HK-2 (cell line): Measurements from ENCODE around the gene GRB10.

Experiments
- DNase-seq: peaks from one replicate; pipeline ENCODE4 v3.0.0-alpha.2; 2018; ENCODE audit not compliant: unreplicated experiment

GRB10 gene

DNA sequence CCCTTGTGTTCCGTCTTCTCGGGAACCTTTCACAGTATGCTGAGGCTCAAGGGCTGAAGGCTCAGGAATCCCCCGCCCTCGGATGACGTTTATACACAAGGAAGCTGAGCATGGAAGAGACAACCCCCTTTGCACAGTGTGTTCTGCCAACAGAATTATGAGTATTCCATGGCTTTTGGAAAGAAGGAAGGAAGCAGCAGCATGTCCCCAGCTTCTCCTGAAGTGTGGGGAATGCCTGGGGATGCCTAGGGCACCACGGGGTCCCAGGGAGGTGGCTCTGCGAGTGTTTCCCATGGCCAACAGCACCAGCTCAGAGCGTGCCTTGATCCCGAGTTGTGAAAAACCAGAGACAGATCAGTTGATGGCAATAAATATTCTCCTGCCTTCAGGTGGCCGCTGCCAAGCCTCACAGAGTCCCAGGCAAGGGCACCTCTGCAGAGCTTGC, 128.7 kb downstream of the GRB10 start:
- DNase-seq = no peak

DNA sequence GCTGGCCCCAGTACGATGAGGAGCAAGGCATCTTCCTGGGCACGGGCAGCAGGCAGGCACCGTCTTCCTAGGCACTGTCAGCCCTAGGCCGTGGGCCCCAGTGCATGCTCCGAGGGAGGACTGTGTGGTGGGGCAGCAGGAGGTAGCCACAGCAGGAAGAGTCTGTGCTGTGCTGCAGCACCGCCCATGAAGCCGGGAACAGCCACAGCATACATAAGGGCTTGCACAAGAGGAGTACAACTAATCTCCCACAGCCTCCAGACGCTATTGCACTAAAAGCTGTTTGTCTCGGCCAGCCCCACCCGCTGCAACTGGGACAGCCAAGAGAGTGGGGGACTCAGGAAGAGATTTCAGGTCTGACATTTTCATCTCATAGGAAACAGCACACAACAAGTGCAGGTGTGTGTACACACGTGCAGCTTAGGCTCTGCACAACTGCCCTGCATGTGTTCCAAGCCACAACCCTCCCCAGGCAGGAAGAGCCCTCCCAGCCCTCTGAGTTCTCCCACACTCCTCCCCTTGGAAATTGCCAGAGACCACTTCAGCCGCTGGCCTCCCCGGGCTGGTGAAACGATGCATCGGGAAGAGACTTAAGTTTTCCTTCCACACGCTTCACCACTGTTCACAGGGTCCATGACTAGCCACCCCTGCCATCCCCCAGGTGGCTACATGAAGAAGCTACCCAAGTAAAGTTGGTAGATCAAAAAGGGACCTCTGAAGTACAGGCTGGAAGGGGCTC, 129.4 kb downstream of the GRB10 start:
- DNase-seq = no peak

DNA sequence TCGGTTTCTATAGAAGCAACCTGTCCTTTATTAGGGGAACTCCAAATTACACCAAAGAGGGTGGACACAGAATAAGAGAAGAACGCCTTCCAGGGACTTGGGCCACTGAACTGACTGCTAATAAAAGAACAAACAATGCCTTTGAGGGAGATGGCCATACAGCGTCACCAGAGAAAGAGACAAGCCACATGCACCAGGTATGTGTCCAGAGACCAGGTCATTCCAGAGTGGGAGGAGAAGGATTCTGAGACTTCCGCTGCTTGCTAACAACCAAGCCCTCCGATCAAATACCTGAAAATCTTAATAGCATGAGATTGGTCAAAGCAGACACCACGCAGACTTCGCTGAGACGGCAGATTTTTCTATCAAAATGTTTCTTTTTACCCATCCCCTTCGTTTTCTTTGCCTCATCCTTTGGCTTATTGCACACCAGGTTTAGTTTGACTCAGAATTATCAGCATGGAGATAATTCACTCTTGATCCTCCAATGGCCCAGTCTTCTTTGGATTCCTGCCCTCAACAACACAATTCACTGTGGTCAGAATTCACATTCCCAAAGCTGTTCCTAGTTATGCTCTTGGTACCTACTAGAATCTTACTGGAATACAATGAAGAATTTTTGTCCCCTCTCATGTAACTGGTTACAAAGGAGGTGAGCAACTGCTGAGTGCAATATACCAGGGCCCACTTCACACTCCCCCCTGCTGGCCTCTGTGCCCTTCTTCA, 130.1 kb downstream of the GRB10 start:
- DNase-seq = no peak

DNA sequence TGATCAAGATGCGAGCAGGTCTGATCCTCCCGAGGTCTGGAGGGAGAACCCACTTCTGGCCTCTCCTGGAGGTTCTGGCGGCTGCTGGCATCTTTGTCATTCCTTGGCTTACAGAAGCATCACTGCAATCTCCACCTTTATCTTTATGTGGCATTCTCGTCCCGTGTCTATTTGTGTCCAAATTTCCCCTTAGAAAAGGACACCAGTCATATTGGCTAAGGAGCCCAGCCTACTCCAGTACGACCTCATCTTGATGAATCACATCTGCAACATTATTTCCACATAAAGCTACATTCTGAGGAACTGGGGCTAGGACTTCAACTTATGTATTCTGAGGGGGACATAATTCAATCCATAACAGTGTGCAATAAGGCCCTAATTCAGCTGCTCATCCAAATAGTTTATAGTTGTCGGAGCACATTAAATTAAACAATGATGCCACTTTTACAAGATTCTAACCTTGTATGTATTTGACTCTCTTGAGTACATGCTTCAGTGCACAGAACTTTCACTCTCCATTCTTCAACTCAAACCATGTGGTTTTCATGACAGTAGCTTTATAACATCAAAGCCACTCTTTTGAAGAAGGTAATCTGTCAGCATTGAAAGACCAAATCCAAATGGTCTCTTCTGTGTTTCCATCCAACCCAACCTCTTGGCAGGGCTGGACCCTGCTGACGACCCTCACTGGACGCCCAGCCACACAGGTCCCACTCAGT, 131.3 kb downstream of the GRB10 start:
- no peak for DNase-seq

DNA sequence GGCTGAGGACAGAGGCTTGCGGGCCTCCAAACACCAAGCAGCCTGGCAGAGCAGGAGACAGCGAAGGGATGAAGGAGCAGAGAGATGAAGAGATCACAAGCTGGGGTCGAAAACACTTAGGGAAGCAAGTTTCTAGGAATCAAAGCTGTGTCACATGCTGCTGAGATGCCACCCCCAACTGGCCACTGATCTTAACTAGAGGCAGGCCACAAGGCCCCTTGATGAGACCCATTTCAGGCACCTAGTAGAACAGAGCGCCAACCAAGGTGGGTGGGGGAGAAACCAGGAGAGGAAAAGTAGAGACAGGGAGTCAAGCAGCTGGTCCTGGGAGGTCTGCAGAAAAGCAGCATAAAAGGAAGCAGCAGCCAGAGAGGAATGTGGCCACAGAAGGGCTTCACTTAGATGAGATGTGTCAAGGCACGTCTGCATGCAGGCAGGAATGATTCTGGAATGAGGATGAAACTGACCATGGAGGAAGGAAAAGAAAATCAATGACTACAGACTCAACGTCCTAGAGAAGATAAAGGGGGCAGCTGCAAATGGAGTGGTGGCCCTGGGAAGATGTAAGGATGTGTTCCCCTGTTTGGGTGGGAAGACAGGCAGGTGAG, 132.5 kb downstream of the GRB10 start:
- DNase-seq = no peak

DNA sequence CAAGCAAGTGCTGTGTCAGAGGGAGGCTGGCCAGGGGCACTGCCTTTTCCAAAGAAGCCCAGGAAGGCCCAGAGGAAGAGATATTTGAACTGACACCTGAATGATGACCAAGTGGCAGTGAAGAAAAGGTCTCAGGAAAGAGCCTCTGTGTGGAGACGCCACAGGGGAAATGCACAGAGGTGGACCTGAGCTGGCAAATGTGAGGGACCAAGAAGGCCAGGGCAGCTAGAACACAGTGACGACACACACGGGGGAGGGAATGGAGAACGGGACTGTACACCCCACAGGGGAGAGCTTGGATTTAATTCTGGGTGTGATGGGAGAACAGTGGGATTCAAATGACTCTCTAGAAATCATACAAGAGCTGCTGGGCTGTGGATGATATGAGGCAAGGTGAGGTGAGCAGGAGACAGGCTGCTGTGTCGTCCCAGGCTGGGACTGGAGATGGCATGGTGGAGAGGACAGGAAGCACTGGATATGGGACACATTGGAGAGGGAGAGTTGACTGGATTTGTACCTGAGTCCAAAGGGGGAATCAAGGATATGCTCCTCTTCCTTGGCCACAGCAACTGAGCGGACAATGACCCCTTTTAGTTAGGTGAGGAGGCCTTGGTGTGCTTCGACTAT, 133.3 kb downstream of the GRB10 start:
- DNase-seq = no peak

DNA sequence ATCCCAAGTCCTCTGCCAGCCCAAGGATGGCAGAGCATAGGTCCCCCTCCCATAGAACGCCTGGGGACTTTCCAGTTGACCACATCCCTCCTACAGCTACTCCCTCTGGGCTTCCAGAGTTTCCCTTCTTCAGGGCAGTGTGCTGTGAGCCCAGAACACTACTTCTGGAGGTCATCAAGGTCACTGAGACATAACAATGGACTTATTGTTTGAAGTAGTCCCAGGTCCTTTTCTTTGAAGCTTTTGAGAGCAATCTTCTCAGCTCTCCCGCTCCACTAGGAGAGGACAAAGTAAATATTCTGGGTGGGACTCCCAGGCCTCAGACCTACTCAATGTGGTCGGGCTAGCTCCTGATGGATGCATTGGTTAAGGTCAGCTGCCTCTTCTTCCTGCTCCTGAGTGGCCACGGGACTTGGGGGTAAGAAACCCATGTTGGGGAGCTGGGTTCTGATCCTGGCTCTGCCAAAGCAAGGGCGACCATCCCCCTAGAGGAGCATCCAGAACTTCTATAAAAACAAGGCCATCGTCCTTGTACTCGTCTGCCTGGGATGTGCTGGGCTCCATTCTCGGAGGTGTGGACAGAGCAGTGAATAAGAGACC, 134.0 kb downstream of the GRB10 start:
- no peak for DNase-seq

DNA sequence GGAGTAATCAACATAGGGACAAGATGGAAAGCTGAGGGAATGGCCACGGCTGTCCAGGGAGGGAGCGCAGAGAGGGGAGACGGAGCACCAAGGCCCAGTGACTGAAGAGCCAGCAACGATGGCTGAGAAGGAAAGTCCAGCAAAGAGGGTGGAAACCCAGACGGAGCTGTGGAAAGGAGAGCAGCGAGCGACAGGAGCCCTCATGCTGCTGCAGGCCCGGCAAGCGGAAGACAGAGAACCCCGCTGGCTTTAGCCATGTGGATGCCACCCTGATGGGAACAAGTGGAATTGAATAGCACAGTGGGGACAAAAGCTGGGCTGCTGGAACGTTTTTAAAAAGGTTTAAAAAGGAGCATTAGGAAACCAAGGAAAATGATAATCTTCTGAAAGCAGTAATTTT, 134.6 kb downstream of the GRB10 start:
- DNase-seq = no peak

DNA sequence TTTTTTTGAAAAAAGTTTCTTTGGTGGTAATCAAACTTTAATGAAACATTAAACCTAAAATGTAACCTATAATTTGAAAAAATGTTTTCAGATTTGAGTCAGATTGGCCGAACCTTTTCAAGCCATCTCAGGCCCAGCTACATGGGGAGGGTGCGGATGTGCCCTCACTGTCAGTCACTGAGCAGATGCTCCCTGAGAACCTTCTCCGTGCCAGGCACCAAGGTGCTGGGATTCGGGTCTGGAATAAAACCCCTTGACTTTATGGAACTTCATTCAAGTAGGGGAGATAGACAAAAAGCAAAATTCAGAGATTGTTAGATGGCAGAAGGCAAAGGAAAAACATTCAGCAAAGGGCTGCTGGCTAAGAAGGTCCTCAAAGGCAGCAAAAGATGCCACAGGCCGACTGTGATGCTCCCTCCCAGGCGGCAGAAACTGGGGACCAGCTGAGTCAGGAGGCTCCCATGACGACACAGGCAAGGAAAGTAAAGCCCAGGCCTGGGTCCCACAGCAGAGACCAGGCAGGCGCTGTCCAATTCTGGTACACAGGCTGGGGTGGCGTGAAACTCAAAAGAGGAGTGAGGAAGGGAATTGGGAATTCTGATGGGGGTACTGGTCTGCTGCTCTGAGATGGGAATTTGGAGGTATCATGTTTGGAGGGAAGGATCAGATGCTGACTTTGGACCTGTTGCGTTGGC, 135.3 kb downstream of the GRB10 start:
- no peak for DNase-seq

DNA sequence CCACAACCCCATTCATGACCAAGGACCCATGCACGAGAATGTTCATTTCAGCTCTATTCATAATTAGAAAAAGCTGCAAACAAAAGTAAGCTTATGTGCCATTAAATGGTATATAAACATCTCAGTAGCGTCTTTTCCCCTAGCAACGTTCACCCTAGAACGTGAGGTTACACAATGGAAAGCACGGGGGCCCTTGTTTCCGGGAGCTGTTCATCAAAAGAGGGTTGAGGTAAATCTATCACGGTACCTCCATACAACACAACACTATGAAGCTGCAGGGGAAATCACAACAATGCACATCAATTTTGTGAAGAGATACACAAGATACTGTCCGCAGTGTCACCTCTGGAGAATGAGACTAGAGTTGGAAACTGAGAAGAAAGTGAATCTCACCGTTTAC, 136.6 kb downstream of the GRB10 start:
- DNase-seq = no peak

DNA sequence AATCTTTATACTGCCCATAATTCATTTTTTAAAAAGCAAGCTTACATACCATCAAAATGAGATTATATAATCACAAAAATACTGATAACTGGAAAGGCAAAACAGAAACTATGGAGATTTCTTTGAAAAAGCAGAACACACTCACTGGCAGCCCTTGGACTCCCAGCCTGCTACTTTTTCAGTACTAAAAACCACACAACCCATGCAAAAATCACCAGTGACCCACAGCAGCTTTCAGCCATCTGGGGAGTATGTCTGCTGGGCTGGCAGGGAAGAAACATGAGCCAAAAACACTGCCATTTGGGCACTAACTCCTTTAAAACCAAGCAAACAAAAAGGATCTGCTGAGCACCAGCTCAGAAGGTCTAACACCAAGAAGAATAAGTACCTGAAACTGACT, 137.5 kb downstream of the GRB10 start:
- DNase-seq = no peak

DNA sequence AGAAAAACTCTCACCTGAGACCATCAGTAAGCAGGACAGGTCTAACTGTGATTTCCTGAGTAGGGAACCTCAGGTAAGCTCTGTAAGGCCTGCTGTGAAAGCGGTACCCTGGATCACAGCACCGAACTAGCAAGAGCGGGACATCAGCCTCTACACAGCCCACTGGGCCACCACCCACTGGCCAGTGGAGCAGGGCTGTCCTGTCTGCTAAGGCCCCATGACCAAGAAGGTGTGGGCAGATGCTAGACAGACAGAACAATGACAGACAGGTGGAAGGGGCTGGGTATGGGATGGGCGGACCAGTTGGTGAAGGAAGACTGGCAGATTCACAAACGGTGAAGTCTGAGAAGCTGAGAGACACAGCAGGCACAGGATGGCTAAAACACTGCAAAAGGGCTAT, 138.1 kb downstream of the GRB10 start:
- DNase-seq = no peak

DNA sequence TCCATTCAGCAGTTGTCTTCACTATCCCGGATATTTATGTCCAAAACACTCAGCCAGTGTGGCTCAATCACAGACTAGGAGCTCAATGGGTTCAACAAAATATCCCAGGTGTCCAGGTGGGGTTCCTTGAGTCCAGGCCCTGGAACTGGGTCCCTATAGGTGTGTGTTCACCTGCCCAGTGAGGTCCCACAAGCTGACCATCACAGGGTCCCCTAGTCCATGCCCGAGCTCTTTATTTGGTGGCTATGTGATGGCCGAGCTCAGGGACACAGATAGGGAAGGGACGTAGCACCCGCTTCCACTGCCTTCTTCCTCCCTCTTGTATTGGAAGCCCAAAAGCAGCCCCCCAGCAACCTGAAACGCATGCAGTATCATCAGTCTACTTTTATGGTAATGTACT, 138.6 kb downstream of the GRB10 start:
- no peak for DNase-seq

DNA sequence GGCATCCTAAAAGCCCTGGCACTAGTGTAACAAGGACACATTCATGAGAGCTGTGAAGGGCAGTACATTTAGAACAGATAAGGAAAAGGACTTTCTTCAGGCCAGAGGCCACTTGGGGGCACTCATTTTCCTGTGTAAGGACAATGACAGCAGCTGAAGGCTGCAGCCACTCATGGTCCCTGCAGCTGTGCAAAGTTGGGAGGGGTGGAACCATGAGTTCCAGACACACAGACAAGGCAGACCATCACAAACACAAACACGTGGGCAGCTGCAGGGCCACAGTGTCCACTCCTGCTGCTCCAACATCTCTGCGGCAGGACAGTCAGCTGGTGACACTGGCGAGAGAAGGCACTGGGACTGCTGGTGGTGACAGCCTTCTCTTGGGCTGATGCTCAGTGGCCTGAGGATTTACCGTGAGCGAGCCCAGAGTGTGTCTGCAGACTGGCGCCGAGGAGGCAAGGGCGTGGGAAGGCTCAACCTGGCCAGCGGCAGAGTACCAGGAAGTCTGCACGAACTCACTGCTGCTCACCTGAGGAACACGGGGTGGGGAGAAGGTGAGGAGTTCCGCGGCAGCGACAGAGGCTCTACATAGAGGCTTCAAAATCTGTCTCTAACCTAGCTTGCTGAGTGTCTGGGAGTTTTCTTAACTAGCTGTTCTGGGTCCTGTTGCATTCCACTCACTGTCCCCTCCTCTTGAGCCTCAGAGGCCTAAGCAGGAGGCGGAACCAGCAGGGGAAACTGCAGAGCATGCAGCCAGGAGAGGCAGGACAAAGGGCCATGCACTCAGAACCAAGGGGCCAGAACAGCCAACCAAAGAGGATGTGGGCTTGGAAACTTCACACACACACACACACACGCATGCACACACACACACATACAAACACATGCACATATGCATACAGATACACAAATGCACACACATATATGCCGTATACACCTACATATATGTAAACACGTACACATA, 141.0 kb downstream of the GRB10 start:
- no peak for DNase-seq

DNA sequence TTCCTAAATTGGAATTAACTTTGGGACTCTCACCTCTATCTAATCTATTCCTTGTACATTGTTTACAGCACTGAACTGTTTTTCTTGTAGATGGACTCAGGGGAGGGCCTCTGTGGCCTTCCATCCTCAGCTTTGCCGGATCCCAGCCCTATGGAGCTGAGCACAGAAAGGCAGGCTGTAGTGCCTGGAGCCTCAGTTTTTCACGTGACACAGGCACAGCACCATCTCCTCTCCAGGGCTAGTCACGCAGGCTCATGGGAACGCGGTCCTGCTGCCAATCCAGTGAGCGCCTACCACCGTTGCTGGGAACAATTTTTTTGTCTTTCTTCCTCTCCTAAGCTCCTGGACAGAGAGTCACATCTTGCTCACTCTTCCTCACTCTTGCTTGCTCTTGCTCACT, 141.9 kb downstream of the GRB10 start:
- no peak for DNase-seq

DNA sequence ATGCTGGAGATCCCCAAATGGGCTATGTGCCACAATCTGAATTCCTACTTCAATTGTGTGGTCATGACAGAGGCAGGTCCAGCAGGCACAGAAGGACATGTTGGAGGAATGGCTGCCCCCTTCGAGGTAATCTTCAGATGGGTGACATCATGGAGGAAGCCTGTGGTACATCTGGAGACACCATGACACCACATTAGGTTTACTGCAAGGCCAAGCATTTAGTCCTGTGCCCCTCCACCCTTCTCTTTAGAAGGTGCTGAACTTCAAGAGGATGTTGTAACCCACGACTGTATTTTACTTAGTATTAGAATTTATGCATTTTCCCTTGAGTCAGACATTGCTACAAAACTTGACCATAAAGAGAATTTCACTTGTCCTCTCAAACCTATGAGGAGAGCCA, 142.4 kb downstream of the GRB10 start:
- DNase-seq = no peak

DNA sequence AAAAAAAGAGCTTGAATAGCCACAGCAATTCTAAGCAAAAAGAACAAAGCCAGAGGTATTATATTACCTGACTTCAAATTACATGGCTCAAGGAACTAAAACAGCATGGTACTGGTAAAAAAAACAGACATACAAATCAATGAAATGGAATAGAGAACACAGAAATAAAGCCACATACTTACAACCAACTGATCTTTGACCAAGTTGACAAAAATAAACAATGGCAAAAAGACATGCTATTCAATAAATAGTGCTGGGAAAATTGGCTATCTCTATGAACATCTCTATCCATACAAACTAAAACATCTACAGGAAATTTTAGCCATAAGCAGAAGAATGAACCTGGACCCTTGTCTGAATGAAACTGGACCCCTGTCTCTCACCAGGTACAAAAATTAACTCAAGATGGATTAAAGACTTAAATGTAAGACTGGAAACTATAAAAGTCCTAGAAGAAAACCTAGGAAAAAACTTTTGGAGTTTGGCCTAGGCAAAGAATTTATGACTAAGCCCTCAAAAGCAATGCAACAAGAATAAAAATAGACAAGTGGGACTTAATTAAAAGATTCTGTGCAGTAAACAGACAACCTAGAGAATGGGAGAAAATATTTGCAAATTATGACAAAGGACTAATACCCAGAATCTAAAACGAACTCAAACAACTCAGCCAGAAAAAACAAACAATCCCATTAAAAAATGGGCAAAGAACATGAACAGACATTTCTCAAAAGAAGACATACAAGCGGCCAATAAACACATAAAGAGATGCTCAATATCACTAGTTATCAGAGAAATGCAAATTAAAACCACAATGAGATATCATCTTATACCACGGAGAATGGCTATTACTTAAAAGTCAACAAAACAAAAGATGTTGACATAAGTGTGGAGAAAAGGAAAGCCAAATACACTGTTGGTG, 144.7 kb downstream of the GRB10 start:
- DNase-seq = no peak

DNA sequence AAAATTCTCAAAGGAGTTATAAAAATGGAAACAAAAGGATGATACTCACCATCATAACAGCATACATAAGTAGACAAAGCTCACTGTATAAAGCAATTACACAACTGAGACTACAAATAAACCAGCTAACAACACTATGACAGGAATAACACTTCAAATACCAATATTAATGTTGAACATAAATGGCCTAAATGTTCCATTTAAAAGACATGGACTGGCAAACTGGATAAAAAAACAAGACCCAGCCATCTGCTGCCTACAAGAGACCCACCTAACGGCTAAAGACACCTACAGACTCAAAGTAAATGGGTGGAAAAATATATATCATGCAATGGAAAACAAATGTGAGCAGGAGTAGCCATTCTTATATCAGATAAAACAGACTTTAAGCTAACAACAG, 148.3 kb downstream of the GRB10 start:
- DNase-seq = no peak

DNA sequence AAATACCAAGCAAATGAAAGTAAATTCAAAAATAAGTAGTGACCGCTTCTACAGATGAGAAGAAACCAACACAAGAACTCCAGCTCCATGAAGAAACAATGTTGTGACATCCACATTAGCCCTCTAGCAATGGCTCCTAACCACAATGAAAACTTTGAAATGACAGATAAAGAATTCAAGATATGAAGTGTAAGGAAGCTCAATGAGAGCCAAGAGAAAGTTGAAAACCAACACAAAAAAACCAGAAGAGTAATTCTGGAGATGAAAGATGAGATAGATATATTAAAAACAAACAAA, 149.3 kb downstream of the GRB10 start:
- DNase-seq = no peak
